ENCODE measurements around the gene CTSO. TPM values are rescaled to one million over a fixed set of nuclear protein-coding genes. Genes with fewer than 3 reads are reported as not detected.

The CTSO gene
- total RNA-seq, 1 donor from 2014 or later: 14.5 TPM

GRCh38 chr4:155948541-155948940 is 5.1 kb downstream of the CTSO start:
- no peak overlapping the region for H3K27ac ChIP-seq

DNA sequence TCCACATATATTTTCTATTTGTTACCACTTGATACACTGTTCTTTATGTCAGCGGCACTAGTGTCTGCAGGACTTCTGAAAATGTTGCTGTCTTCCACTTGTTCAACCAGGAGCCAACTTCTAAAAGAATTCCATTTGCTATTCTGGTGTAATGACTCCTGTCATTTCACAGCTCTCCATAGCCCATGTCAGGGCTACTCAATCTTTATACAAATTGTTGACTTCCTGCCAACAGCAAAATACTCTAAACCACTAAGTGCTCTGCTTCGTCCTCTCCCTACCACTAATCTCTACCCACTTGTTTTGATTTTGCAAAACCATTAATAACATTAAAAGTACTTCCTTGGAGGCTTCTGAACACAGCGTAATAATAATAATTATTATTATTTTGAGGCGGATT is 7.2 kb downstream of the CTSO start:
- peaks cover 0 to 6% of the 10 kb centered on the region in 2 donors for H3K36me3 ChIP-seq
- no peak for DNase-seq (ENCODE audit: extremely low spot score in 2 of 2)
- intact Hi-C loops (cut with DNase I): loop anchor here (5.0 kb wide), 1 partner anchor 114 kb away; no protein-coding TSS in a partner anchor
- H3K27me3 ChIP-seq: no peaks in the 10 kb centered on the region
- H3K9me3 ChIP-seq: no peaks in the 10 kb centered on the region
- H3K4me1 ChIP-seq: no peaks in the 10 kb centered on the region
- no peak overlapping the region for H3K4me3 ChIP-seq
- TF ChIP-seq CTCF (IDR thresholded peaks at IDR 0.05) (no peak), POLR2A (IDR thresholded peaks at IDR 0.05) (no peak), POLR2AphosphoS5 (IDR thresholded peaks at IDR 0.05; ENCODE audit: insufficient read depth in 1 of 2, low read depth in 1 of 2) (no peak)
- no peak overlapping the region for H3K27ac ChIP-seq

More at GRCh38 chr4:155948541-155948940, 5.1 kb downstream of the CTSO start:
- no peaks in the 10 kb centered on the region for H3K27me3 ChIP-seq
- no peak overlapping the region for H3K4me3 ChIP-seq
- TF ChIP-seq CTCF (IDR thresholded peaks at IDR 0.05) (no peak), POLR2A (IDR thresholded peaks at IDR 0.05) (no peak), POLR2AphosphoS5 (IDR thresholded peaks at IDR 0.05; ENCODE audit: insufficient read depth in 1 of 2, low read depth in 1 of 2) (no peak)
- DNase-seq (ENCODE audit: extremely low spot score in 2 of 2): no peak
- no peaks in the 10 kb centered on the region for H3K9me3 ChIP-seq
- H3K4me1 ChIP-seq: peaks cover 8% of the 10 kb centered on the region
- intact Hi-C loops (cut with DNase I): loop anchor here (5.0 kb wide), 1 partner anchor 116 kb away; no protein-coding TSS in a partner anchor
- H3K36me3 ChIP-seq: no peaks in the 10 kb centered on the region

DNA sequence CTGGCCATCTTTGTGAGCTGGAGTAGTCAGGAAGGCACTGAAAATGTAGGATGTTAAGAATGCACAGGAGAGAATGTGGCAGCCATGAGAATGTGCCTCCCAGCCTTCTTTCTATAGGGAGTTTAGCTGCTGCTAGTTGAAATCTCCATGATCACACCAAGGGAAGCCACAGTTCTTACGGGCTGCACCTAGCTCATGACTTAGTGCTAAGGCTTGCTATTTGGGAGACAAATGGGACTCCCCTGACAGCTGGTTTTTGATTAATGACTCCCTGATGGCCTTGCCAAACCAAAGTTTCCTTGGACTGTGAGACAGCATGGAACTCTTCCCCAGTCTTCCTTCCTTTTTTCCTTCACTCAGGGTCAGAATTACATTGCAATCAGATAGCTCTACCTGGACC is 9.2 kb downstream of the CTSO start:
- intact Hi-C loops (cut with DNase I): no loop called here
- TF ChIP-seq POLR2AphosphoS5 (IDR thresholded peaks at IDR 0.05; ENCODE audit: insufficient read depth in 1 of 2, low read depth in 1 of 2) (no peak), CTCF (IDR thresholded peaks at IDR 0.05) (no peak), POLR2A (IDR thresholded peaks at IDR 0.05) (no peak)
- Histone ChIP-seq H3K9me3 (no peaks in the 10 kb centered on the region), H3K27me3 (no peaks in the 10 kb centered on the region), H3K27ac (no peak overlapping the region), H3K36me3 (peaks cover 0 to 11% of the 10 kb centered on the region in 2 donors), H3K4me3 (no peak overlapping the region), H3K4me1 (no peaks in the 10 kb centered on the region)
- DNase-seq (ENCODE audit: extremely low spot score in 2 of 2): no peak

DNA sequence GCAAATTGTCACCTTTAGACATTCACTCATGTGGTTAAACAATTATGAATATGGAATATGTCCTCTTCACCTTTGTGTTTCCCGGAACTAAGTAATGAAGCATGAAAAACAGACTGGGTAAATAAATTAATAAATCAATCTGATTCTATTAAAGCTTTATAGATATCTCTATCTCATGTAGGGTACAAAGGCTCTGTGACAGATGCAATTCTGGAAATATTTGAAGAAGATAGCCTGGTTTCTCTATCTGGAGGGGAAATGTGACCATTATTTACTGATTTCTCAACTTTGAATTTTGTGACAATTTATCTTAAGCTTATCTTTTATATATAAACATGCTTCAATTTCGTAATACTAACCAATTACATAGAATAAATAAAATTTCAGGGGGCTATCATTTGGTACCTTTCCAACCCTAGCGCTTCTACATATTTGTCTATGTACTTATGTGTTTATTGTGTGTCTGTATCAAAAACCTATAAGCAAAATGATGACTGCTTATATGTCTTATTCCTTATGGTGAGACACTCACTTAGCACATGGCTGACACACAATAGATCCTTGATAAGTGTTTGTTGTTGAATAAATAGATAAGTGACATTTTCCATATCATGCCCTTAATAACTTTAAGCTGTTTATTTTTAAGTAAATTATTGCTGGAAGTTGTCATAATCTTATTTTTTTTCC is 9.9 kb downstream of the CTSO start:
- Histone ChIP-seq H3K36me3 (peaks cover 0 to 11% of the 10 kb centered on the region in 2 donors), H3K9me3 (no peaks in the 10 kb centered on the region), H3K4me1 (no peaks in the 10 kb centered on the region), H3K27me3 (no peaks in the 10 kb centered on the region), H3K27ac (no peak overlapping the region), H3K4me3 (no peak overlapping the region)
- TF ChIP-seq CTCF (IDR thresholded peaks at IDR 0.05) (no peak), POLR2AphosphoS5 (IDR thresholded peaks at IDR 0.05; ENCODE audit: insufficient read depth in 1 of 2, low read depth in 1 of 2) (no peak), POLR2A (IDR thresholded peaks at IDR 0.05) (no peak)
- intact Hi-C loops (cut with DNase I): no loop called here
- no peak for DNase-seq (ENCODE audit: extremely low spot score in 2 of 2)

DNA sequence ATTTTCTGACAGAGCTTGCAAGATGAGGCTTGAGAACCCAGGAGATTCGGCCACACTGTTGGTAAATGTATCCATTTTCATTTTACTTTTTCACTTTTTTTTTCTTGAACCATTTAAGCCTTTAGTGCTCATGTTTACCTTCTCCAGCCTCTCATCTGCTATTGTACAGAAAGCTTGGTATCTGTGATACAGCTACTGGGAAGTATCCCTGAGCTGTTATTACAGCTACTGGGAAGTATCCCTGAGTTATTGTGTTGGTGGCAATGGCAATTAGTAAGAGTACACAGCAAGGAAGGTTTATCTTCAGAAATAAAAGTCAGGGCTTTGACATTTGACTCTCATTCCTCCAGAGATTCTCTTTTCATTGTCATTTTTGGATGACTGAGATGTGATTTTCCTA is 11.8 kb downstream of the CTSO start:
- Histone ChIP-seq H3K36me3 (peaks cover 0 to 17% of the 10 kb centered on the region in 2 donors), H3K4me3 (no peak overlapping the region), H3K9me3 (no peaks in the 10 kb centered on the region), H3K27ac (no peak overlapping the region), H3K4me1 (no peaks in the 10 kb centered on the region), H3K27me3 (no peaks in the 10 kb centered on the region)
- TF ChIP-seq POLR2AphosphoS5 (IDR thresholded peaks at IDR 0.05; ENCODE audit: insufficient read depth in 1 of 2, low read depth in 1 of 2) (no peak), POLR2A (IDR thresholded peaks at IDR 0.05) (no peak), CTCF (IDR thresholded peaks at IDR 0.05) (no peak)
- no peak for DNase-seq (ENCODE audit: extremely low spot score in 2 of 2)
- intact Hi-C loops (cut with DNase I): no loop called here
